Measurements from ENCODE around the gene CLEC4G.

CLEC4G gene

GRCh38 chr19:7729211-7729610, 2.7 kb downstream of the CLEC4G start:
- no peak for DNase-seq (ENCODE audit: low spot score)

DNA sequence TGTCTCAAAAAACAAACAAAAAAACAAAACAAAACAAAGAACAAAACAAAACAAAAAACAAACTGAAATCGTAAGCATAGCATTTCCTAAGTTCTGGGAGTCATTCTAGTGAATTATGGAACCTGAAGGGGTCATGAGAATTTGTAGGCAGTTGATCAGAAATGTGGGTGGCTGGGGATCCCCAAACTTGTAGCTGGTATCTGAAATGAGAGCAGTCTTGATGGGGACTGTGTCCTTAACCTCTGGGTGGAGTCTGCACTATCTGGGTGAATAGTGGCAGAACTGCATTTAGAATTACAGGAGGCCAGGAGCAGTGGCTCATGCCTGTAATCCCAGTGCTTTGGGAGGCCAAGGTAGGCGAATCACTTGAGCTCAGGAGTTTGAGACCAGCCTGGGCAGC, 6.1 kb downstream of the CLEC4G start:
- DNase-seq (ENCODE audit: low spot score) = no peak

DNA sequence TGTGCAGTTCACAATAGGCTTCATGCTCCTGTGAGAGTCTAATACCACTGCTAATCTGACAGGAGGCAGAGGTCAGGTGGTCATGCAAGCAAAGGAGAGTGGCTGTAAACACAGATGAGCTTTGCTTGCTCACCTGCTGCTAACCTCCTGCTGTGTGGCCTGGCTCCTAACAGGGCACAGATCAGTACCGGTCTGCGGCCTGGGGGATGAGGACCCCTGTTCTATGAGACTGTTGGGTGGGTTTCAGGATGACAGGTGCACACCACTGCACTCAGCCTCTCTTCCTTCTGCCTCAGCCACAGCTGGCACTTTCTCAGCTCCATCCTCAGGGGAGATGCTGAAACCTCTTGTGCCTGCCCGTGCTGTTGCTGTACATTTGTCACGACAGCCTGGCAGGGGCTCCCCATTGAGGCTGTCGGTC, 9.7 kb downstream of the CLEC4G start:
- no peak for DNase-seq (ENCODE audit: low spot score)

DNA sequence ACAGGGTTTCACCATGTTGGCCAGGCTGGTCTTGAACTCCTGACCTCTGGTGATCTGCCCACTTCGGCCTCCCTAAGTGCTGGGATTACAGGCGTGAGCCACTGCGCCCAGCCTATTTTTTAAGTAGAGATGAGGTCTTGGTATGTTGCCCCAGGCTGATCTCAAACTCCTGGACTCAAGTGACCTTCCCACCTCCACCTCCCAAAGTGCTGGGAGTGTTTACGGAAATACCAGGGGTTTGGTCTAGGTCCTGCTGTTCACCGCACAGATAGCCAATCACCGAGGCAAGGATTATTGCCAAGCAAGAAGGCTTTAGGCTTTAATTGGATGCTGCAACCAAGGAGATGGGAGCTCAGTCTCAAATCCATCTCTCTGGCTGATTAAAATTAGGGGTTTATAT, 11.6 kb downstream of the CLEC4G start:
- no peak for DNase-seq (ENCODE audit: low spot score)

GRCh38 chr19:7718668-7719067, 13.2 kb downstream of the CLEC4G start:
- DNase-seq (ENCODE audit: low spot score) = no peak

DNA sequence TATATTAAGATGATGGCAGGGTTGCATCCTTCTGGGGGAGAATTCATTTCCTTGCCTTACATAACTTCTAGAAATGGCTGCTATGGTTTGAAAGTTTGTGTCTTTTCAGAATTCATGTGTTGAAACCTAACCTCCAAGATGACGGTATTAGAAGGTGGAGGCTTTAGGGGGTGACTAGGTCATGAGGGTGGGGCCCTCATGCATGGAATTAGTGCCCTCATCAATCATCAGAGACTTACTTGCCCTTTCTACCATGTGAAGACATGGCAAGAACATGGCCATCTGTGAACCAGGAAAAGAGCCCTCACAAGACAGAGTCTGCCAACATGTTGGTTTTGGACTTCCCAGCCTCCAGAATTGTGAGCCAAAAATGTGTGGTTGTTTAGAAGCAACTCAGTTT, 15.1 kb downstream of the CLEC4G start:
- no peak for DNase-seq (ENCODE audit: low spot score)

DNA sequence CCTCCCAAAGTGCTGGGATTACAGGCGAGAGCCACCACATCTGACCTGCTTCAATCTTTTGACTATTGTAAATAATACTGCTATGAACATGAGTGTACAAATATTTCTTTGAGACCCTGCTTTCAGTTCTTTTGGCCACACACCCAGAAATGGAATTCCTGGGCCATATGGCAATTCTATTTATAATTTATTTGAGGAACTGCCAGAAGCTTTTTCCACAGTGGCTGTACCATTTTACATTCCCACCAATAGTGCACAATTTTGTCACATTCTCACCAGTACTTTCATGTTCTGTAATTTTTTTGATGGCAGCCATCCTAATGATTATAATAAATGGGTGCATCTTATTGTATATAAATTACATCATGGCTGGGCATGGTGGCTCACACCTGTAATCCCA, 16.2 kb downstream of the CLEC4G start:
- DNase-seq (ENCODE audit: low spot score) = no peak

DNA sequence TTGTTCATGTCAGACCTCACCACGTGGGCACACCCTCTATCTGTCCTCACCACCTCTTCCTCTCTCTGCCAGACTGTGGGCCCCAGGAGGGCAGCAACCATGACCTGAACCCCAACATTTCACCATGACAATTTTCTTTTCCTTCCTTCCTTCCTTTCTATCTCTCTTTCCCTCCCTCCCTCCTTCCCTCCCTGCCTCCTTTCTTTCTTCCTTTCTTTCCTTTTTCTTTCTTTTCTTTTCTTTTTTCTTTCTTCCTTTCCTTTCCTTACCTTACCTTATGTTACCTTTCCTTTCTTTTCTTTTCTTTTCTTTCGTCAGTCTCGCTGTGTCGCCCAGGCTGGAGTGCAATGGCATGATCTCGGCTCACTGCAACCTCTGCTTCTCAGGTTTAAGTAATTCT, 21.3 kb downstream of the CLEC4G start:
- DNase-seq (ENCODE audit: low spot score) = no peak

- DNase-seq (ENCODE audit: low spot score) = no peak
Measured at GRCh38 chr19:7709932-7710460, 21.9 kb downstream of the CLEC4G start.

GRCh38 chr19:7706955-7707456, 24.9 kb downstream of the CLEC4G start:
- no peak for DNase-seq (ENCODE audit: low spot score)

GRCh38 chr19:7706188-7706954, 25.5 kb downstream of the CLEC4G start:
- DNase-seq (ENCODE audit: low spot score) = no peak

GRCh38 chr19:7705387-7706187, 26.3 kb downstream of the CLEC4G start:
- no peak for DNase-seq (ENCODE audit: low spot score)

DNA sequence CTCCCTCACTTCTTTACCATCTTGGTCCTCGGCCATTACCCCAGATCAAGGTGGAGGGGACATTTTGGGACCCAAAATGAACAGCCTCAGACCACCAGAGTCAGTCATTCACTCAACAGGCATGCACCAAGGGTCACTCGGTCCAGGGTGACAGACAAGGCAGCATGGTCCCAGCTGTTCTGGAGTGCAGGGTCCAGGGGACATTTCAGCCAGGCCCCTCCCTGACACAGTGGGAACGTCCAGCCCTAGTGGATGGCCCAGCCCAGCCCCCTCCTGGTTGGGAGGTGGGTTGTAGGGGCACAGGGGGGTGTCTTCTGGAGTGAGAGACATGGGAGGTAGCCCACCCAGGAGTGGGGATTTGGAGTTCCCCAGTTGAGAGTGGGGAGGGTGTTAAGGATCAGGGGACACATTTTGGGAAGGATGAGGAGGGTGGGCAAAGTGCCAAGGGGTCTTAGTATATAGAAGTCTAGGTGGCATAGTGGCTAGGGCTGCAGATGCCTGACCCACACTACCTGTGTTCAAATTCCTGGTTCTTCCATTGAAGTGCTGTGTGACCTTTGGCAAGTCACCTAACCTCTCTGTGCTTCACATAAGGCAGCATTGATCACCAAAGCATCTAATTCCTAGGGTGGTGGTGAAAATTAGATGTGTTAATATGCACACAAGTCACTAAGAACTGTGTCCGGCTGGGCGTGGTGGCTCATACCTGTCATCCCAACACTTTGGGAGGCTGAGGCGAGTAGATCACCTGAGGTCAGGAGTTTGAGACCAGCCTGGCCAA, 27.4 kb downstream of the CLEC4G start:
- DNase-seq (ENCODE audit: low spot score) = no peak

- DNase-seq (ENCODE audit: low spot score) = no peak
Measured at GRCh38 chr19:7703332-7703731, 28.6 kb downstream of the CLEC4G start.

DNA sequence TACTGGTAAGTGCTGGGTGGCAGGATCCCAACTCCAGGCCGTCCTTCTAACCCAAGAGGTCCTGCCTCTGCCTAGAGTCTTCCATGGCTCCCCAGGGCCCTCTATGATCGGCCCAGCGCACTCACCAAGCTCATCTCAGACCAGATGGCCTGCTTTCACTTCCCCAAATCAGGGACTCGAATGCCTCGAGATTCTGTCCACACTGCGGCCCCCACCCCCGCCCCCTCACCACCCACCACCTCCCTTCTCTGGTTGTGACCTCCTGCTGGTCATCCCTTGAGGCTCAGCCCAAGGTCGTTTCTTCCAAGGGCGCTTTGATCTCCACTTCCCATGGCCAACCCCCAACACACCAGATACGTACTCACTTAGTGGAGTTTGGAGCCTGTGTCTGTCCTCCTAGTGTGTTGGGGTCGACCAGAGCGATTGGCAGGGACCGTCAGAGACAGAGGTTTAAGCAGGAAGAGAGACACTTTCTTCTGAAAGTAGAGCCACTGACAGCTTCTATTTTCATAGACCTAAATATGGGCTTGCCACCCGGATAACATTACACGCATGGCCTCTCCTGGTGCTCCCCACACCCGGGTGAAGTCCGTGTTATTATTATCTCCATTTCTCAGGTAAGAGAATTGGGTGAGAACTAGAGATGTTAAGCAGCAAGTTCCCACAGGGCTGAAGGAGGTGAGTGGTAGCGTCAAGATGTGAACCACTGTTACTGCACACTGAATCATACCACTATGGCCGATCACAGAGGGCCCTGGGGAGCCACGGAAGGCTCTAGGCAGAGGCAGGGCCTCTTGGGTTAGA, 30.1 kb downstream of the CLEC4G start, which contains the start of gene FCER2:
FCER2 (minus strand) TSS at position 478 of the 804 bp plus-strand sequence. CDS start 2,371 bp downstream, outside the sequence.
- DNase-seq (ENCODE audit: low spot score) = no peak

DNA sequence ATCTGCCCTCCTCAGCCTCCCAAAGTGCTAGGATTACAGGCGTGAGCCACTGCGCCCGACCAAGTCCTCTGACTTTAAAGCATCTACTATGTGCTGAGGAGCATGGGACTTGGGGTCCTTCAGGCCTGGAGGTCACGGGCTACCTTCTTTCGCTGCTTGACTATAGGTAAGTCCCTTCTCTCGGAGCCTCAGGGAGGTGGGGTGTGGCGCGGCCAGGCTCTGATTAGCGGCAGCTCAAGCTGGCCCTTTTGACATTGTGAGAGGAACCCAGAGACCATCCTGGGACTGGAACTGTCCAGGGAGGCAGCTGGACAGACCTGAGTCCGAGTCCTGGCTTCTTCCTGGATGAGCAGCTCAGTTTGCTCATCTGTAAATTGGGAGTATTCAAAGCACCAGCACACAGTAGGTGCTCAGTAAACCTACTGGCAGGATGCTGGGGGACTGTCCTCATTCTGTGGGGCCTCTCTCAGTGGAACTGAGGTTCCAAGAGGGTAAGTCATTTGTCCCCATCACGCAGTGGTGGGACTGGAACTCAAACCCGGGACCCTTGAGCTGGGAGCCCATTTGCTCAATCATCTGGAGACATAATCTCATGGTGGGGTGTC, 30.8 kb downstream of the CLEC4G start:
- DNase-seq (ENCODE audit: low spot score) = no peak

DNA sequence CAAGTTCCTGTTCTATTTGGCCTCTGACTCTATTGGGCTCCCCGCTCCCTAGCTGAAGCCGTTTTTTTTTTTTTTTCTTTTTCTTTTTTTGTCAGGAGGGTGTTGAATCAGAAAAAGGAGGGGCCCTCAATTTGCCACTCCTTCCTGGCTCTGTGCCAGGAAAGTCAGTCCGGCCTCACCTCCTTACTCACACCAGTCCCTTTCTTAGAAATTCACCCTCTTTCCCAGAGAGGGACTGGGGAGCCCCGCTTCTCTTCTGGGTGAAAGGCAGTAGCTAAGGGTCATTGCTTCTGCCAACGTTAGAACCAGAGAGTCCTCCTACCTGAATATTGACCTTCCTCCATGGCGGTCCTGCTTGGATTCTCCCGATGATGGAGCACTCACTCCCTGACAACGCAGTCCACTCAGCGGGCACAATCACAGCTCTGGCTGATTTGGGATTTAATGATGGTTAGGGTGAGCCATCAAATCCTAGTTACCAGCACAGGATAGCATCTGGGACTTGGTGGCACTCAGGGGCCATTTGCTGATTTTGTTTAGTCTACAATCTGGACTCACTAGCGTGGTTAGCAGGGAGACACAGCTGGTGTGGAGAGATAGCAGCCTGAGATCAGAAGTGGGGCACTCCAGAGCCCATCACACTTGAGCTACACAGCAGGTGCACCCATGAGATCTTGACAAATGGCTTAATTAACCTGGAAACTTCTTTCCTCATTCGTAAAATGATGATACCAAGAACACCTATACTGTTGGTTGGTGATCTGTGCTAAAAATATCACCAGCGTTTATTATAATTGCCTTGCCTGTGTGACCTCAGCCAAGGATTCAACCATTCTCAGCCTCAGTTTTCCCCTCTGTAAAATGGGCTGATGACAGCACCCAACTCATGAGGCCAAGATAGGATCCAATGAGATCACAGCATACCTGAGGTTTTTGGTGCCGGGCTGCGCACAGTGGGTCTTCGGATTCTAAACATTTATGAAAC, 32.2 kb downstream of the CLEC4G start:
- DNase-seq (ENCODE audit: low spot score) = no peak

- no peak for DNase-seq (ENCODE audit: low spot score)
Measured at GRCh38 chr19:7699003-7699402, 32.9 kb downstream of the CLEC4G start.

DNA sequence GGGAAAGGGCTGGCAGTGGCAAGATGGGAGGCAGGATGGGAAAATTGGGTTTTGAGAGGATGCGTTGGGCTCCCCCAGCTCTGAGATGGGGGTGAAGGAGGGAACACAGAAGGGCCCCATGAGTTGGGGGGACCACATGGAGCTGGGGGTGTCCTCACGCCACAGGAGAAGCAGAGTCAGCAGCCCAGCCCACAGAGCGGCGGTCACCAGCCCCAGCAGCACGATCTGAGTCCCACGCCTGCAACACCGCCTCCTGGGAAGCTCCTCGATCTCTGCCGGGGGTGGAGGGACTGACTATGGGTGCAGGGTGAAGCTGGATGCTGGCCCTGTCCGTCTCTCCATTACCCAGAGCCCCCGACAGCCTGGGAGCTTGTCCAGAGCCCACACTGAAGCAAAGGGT, 33.3 kb downstream of the CLEC4G start:
- no peak for DNase-seq (ENCODE audit: low spot score)

All from HuH-7 (cell line).